Measurements from ENCODE around the gene CDKN2C.
A peak's percentile ranks its signal among the peaks of the same experiment; 100 is the strongest.

Gene CDKN2C

GRCh38 chr1:50966991-50967390 is 3.1 kb upstream of the CDKN2C start:
- no peak for DNase-seq

- DNase-seq, result no peak
Observed at GRCh38 chr1:50967416-50968157, 2.5 kb upstream of the CDKN2C start.

GRCh38 chr1:50968158-50968820 is 1.8 kb upstream of the CDKN2C start:
- DNase-seq, result peak; percentile 95

GRCh38 chr1:50968821-50969610 is 1.0 kb upstream of the CDKN2C start:
- peak; percentile 53 for DNase-seq

- DNase-seq, result no peak
Observed at GRCh38 chr1:50970509-50970887, 453 bp downstream of the CDKN2C start.

GRCh38 chr1:50970931-50971582 is 1.0 kb downstream of the CDKN2C start:
- no peak for DNase-seq

GRCh38 chr1:50971748-50972305 is 1.8 kb downstream of the CDKN2C start:
- no peak for DNase-seq

GRCh38 chr1:50972766-50973165 is 2.7 kb downstream of the CDKN2C start:
- DNase-seq, result no peak

- no peak for DNase-seq
Observed at GRCh38 chr1:50973255-50973654, 3.2 kb downstream of the CDKN2C start.

- no peak for DNase-seq
Observed at GRCh38 chr1:50973875-50974617, 4.0 kb downstream of the CDKN2C start.

GRCh38 chr1:50974618-50974935 is 4.5 kb downstream of the CDKN2C start:
- DNase-seq, result no peak

GRCh38 chr1:50975436-50975835 is 5.4 kb downstream of the CDKN2C start:
- DNase-seq, result no peak

GRCh38 chr1:50976111-50976889 is 6.3 kb downstream of the CDKN2C start:
- DNase-seq, result no peak

GRCh38 chr1:50976890-50977574 is 7.0 kb downstream of the CDKN2C start:
- DNase-seq, result peak; percentile 21

GRCh38 chr1:50977575-50978143 is 7.6 kb downstream of the CDKN2C start:
- peak; percentile 58 for DNase-seq

- peak; percentile 58 for DNase-seq
Observed at GRCh38 chr1:50978144-50978851, 8.3 kb downstream of the CDKN2C start.

- DNase-seq, result no peak
Observed at GRCh38 chr1:50978852-50979781, 9.1 kb downstream of the CDKN2C start.

GRCh38 chr1:50979937-50980336 is 9.9 kb downstream of the CDKN2C start:
- no peak for DNase-seq

- DNase-seq, result no peak
Observed at GRCh38 chr1:50980505-50980904, 10.5 kb downstream of the CDKN2C start.

All from femur (tissue), 1 donor.